ENCODE results near the gene AUH.

GRCh38 chr9:91291866-91292265 is 69.9 kb downstream of the AUH start:
- TF ChIP-seq CTCF (IDR thresholded peaks at IDR 0.05 in 4 of 5, conservative IDR thresholded peaks at IDR 0.05 in 1 of 5) (no peak), POLR2A (IDR thresholded peaks at IDR 0.05) (no peak)
